ENCODE measurements around the gene TOP2B. TPM values are rescaled to one million over a fixed set of nuclear protein-coding genes. Genes with fewer than 3 reads are reported as not detected.
A peak's percentile ranks its signal among the peaks of the same experiment; 100 is the strongest.

The TOP2B gene
- total RNA-seq, 1 experiment from 2014 or later = 88.7 TPM

DNA sequence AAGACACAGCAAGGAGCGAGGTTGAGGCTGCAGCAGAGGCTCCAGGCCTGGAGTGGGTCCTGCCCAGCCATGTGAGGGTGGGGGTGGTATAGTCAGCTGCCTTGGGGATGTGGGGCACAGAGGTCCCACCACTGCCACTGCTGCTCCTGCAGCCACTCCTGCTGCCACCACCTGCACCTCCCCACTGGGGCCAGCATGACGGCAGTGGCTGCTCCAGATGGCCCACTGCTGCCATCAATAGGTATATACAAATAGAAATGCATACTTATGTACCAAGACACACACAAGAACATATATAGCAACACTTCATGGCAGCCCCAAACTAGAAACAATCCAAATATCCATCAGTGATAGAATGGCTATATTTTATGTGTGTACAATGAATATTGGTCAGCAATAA is 10.0 kb upstream of the TOP2B start:
- Mint-ChIP-seq H3K9me3 (ENCODE audit: unreplicated experiment) (no peaks in the 10 kb centered on the region), H3K4me3 (ENCODE audit: unreplicated experiment) (no peak overlapping the region), H3K27ac (ENCODE audit: low read depth, unreplicated experiment) (no peak overlapping the region), H3K27me3 (ENCODE audit: insufficient read depth, unreplicated experiment) (no peaks in the 10 kb centered on the region), H3K36me3 (ENCODE audit: insufficient read depth, unreplicated experiment) (no peaks in the 10 kb centered on the region), H3K4me1 (ENCODE audit: insufficient read depth, unreplicated experiment) (peaks cover 9% of the 10 kb centered on the region)
- ChIA-PET POLR2A (no interaction called here), CTCF (interaction anchor here (0.6 kb wide), 1 partner anchor 15 kb away, joined by 3 read pairs; no protein-coding TSS in a partner anchor)
- no peak for DNase-seq (ENCODE audit: unreplicated experiment)
- no TSS peak for BruUV-seq (replicated peaks)
- intact Hi-C loops (cut with micrococcal nuclease) = no loop called here
- TF ChIP-seq CTCF (IDR thresholded peaks at IDR 0.05; ENCODE audit: unreplicated experiment) = no peak

DNA sequence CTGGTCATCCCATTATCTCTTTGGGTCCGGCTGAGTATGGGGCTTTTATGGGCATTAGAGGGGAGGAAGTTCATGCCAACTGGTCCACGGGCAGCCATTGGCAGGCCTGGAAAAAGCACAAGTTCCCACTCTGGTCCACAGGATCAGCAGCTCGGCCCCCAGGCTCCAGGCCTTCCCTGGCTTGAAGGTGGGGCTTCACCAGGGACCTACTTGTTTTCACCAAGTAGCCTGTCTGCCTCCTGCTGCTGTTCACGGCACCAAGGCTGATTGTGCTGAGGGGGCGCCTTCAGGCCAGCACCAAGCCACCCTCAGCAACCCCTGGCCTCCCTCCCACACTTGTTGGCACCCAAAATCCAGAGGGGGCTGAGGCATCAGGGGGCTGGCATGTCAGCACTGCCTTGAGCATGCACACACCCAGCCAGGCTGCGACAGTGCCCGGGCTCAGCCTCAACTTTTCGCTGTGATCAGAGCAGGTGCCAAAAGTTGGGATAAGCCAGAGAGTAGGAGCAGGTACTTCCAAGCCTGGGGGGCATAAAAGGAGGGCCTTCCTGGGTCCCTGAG is 9.1 kb upstream of the TOP2B start:
- Mint-ChIP-seq H3K27ac (ENCODE audit: low read depth, unreplicated experiment) (no peak overlapping the region), H3K4me1 (ENCODE audit: insufficient read depth, unreplicated experiment) (peaks cover 9% of the 10 kb centered on the region), H3K9me3 (ENCODE audit: unreplicated experiment) (no peaks in the 10 kb centered on the region), H3K4me3 (ENCODE audit: unreplicated experiment) (no peak overlapping the region), H3K36me3 (ENCODE audit: insufficient read depth, unreplicated experiment) (no peaks in the 10 kb centered on the region), H3K27me3 (ENCODE audit: insufficient read depth, unreplicated experiment) (no peaks in the 10 kb centered on the region)
- ChIA-PET POLR2A (interaction anchor here (1.4 kb wide), 1 partner anchor 10 kb away, joined by 4 read pairs; no protein-coding TSS in a partner anchor), CTCF (interaction anchor here (0.6 to 1.5 kb wide), 2 partner anchors 14 to 25 kb away, joined by 3 to 8 read pairs; no protein-coding TSS in a partner anchor)
- no peak for TF ChIP-seq CTCF (IDR thresholded peaks at IDR 0.05; ENCODE audit: unreplicated experiment)
- intact Hi-C loops (cut with micrococcal nuclease) = no loop called here
- DNase-seq (ENCODE audit: unreplicated experiment) = no peak
- no TSS peak for BruUV-seq (replicated peaks)

GRCh38 chr3:25665315-25666280 is 891 bp upstream of the TOP2B start:
- ChIA-PET POLR2A (interaction anchor here (0.7 to 5.2 kb wide), 6 partner anchors 17 to 124 kb away, joined by 3 to 41 read pairs (median 4); partner anchors contain the start of genes NGLY1 and OXSM), CTCF (interaction anchor here (1.1 to 1.9 kb wide), 2 partner anchors 17 to 118 kb away, joined by 4 to 9 read pairs; partner anchors contain the start of gene NGLY1)
- Mint-ChIP-seq H3K4me3 (ENCODE audit: unreplicated experiment) (peak overlapping the region; percentile 99), H3K36me3 (ENCODE audit: insufficient read depth, unreplicated experiment) (no peaks in the 10 kb centered on the region), H3K27ac (ENCODE audit: low read depth, unreplicated experiment) (peak overlapping the region; percentile 96), H3K27me3 (ENCODE audit: insufficient read depth, unreplicated experiment) (no peaks in the 10 kb centered on the region), H3K4me1 (ENCODE audit: insufficient read depth, unreplicated experiment) (peaks cover 24% of the 10 kb centered on the region), H3K9me3 (ENCODE audit: unreplicated experiment) (no peaks in the 10 kb centered on the region)
- intact Hi-C loops (cut with micrococcal nuclease) = loop anchor here (2.0 kb wide), 1 partner anchor 117 kb away; the partner anchor contains the start of gene NGLY1
- TF ChIP-seq CTCF (IDR thresholded peaks at IDR 0.05; ENCODE audit: unreplicated experiment) = no peak
- BruUV-seq (replicated peaks) = TSS peak; percentile 24
- DNase-seq (ENCODE audit: unreplicated experiment) = no peak
